Subcutaneous abdominal adipose tissue (tissue), 5 donors: ENCODE measurements around the gene HECW1.

Experiments used
- H3K27ac ChIP-seq: one replicate; pipeline ENCODE4 v1.7.0; 2013; ENCODE audit warnings: low read depth, mild to moderate bottlenecking, inconsistent platforms, low read length, moderate library complexity
- H3K27me3 ChIP-seq, 5 donors: one replicate each; pipeline ENCODE4 v1.7.0; 2013; ENCODE audit warnings: low read length in 5 of 5, inconsistent platforms in 1 of 5; ENCODE audit not compliant: control insufficient read depth in 5 of 5, insufficient read depth in 4 of 5
- H3K36me3 ChIP-seq, 5 donors: one replicate each; pipeline ENCODE4 v1.7.0; 2013; ENCODE audit warnings: low read length in 5 of 5; ENCODE audit not compliant: control insufficient read depth in 5 of 5, insufficient read depth in 5 of 5
- H3K4me1 ChIP-seq, 5 donors: one replicate each; pipeline ENCODE4 v1.7.0; 2013; ENCODE audit warnings: low read length in 5 of 5, mild to moderate bottlenecking in 3 of 5, moderate library complexity in 1 of 5; ENCODE audit not compliant: control insufficient read depth in 5 of 5, insufficient read depth in 5 of 5
- H3K4me3 ChIP-seq, 5 donors: one replicate each; pipeline ENCODE4 v1.7.0; 2013; ENCODE audit warnings: low read length in 5 of 5, low read depth in 1 of 5
- H3K9ac ChIP-seq, 5 donors: one replicate each; pipeline ENCODE4 v1.7.0; 2013; ENCODE audit warnings: low read length in 5 of 5, mild to moderate bottlenecking in 4 of 5, moderate library complexity in 3 of 5
- H3K9me3 ChIP-seq, 5 donors: one replicate each; pipeline ENCODE4 v1.7.0; 2013; ENCODE audit warnings: low read length in 5 of 5; ENCODE audit not compliant: control insufficient read depth in 5 of 5
- donor health status: healthy.
- donor health status: healthy.
- donor health status: healthy.
- donor health status: healthy.
- donor health status: healthy.

HECW1 gene

GRCh38 chr7:43292384-43292783, 179.9 kb downstream of the HECW1 start:
- Histone ChIP-seq H3K4me1 (peaks cover 0 to 7% (median 3%) of the 10 kb centered on the region in 5 donors), H3K27ac (no peak overlapping the region), H3K4me3 (no peak overlapping the region), H3K9ac (no peak overlapping the region), H3K36me3 (no peaks in the 10 kb centered on the region), H3K9me3 (peaks cover 0 to 11% (median 5%) of the 10 kb centered on the region in 5 donors), H3K27me3 (no peaks in the 10 kb centered on the region)

GRCh38 chr7:43294080-43294630, 181.7 kb downstream of the HECW1 start:
- no peaks in the 10 kb centered on the region for H3K36me3 ChIP-seq
- H3K27ac ChIP-seq, result no peak overlapping the region
- H3K4me3 ChIP-seq, result no peak overlapping the region
- peaks cover 0 to 2% (median 0%) of the 10 kb centered on the region in 5 donors for H3K27me3 ChIP-seq
- peaks cover 0 to 11% (median 5%) of the 10 kb centered on the region in 5 donors for H3K9me3 ChIP-seq
- H3K9ac ChIP-seq, result no peak overlapping the region
- H3K4me1 ChIP-seq, result peaks cover 0 to 7% (median 3%) of the 10 kb centered on the region in 5 donors

GRCh38 chr7:43295429-43295828, 183.0 kb downstream of the HECW1 start:
- Histone ChIP-seq H3K4me1 (peaks cover 0 to 7% (median 3%) of the 10 kb centered on the region in 5 donors), H3K9me3 (peaks cover 0 to 8% (median 5%) of the 10 kb centered on the region in 5 donors), H3K9ac (no peak overlapping the region), H3K36me3 (no peaks in the 10 kb centered on the region), H3K4me3 (no peak overlapping the region), H3K27ac (no peak overlapping the region), H3K27me3 (peaks cover 0 to 7% (median 0%) of the 10 kb centered on the region in 5 donors)

- Histone ChIP-seq H3K9me3 (peaks cover 0 to under 1% (median 0%) of the 10 kb centered on the region in 5 donors), H3K9ac (no peak overlapping the region), H3K27ac (no peak overlapping the region), H3K4me3 (no peak overlapping the region), H3K36me3 (no peaks in the 10 kb centered on the region), H3K27me3 (peaks cover 0 to 8% (median 2%) of the 10 kb centered on the region in 5 donors), H3K4me1 (peaks cover 0 to 7% (median 3%) of the 10 kb centered on the region in 5 donors)
Measured at GRCh38 chr7:43296306-43296705, 183.9 kb downstream of the HECW1 start.

GRCh38 chr7:43298617-43299016, 186.2 kb downstream of the HECW1 start:
- no peak overlapping the region for H3K27ac ChIP-seq

GRCh38 chr7:43300121-43300520, 187.7 kb downstream of the HECW1 start:
- no peaks in the 10 kb centered on the region for H3K9me3 ChIP-seq
- no peak overlapping the region for H3K9ac ChIP-seq
- peaks cover 3 to 18% (median 7%) of the 10 kb centered on the region in 5 donors for H3K27me3 ChIP-seq
- H3K36me3 ChIP-seq, result no peaks in the 10 kb centered on the region
- H3K27ac ChIP-seq, result no peak overlapping the region
- no peak overlapping the region for H3K4me3 ChIP-seq
- peaks cover 0 to 4% (median 0%) of the 10 kb centered on the region in 5 donors for H3K4me1 ChIP-seq

More at GRCh38 chr7:43298617-43299016, 186.2 kb downstream of the HECW1 start:
- Histone ChIP-seq H3K36me3 (no peaks in the 10 kb centered on the region), H3K4me1 (peaks cover 0 to 7% (median 3%) of the 10 kb centered on the region in 5 donors), H3K9me3 (no peaks in the 10 kb centered on the region), H3K9ac (no peak overlapping the region), H3K27me3 (peaks cover 3 to 14% (median 7%) of the 10 kb centered on the region in 5 donors), H3K4me3 (no peak overlapping the region)

GRCh38 chr7:43302211-43302711, 189.8 kb downstream of the HECW1 start:
- H3K9me3 ChIP-seq, result no peaks in the 10 kb centered on the region
- H3K27me3 ChIP-seq, result peaks cover 3 to 18% (median 7%) of the 10 kb centered on the region in 5 donors
- no peak overlapping the region for H3K4me3 ChIP-seq
- no peaks in the 10 kb centered on the region for H3K36me3 ChIP-seq
- H3K9ac ChIP-seq, result no peak overlapping the region
- no peak overlapping the region for H3K27ac ChIP-seq
- H3K4me1 ChIP-seq, result no peaks in the 10 kb centered on the region

GRCh38 chr7:43302773-43303460, 190.5 kb downstream of the HECW1 start:
- no peaks in the 10 kb centered on the region for H3K36me3 ChIP-seq
- H3K27ac ChIP-seq, result no peak overlapping the region
- peaks cover 3 to 18% (median 7%) of the 10 kb centered on the region in 5 donors for H3K27me3 ChIP-seq
- no peaks in the 10 kb centered on the region for H3K9me3 ChIP-seq
- H3K4me1 ChIP-seq, result no peaks in the 10 kb centered on the region
- H3K9ac ChIP-seq, result no peak overlapping the region
- H3K4me3 ChIP-seq, result no peak overlapping the region

- H3K9me3 ChIP-seq, result no peaks in the 10 kb centered on the region
- H3K36me3 ChIP-seq, result no peaks in the 10 kb centered on the region
- no peak overlapping the region for H3K27ac ChIP-seq
- peaks cover 3 to 16% (median 7%) of the 10 kb centered on the region in 5 donors for H3K27me3 ChIP-seq
- H3K9ac ChIP-seq, result no peak overlapping the region
- no peak overlapping the region for H3K4me3 ChIP-seq
- H3K4me1 ChIP-seq, result no peaks in the 10 kb centered on the region
Measured at GRCh38 chr7:43303740-43304241, 191.3 kb downstream of the HECW1 start.

GRCh38 chr7:43306404-43306803, 194.0 kb downstream of the HECW1 start:
- H3K4me1 ChIP-seq, result no peaks in the 10 kb centered on the region
- H3K27me3 ChIP-seq, result peaks cover 3 to 10% (median 6%) of the 10 kb centered on the region in 5 donors
- H3K9ac ChIP-seq, result no peak overlapping the region
- H3K27ac ChIP-seq, result no peak overlapping the region
- no peaks in the 10 kb centered on the region for H3K9me3 ChIP-seq
- H3K36me3 ChIP-seq, result no peaks in the 10 kb centered on the region
- H3K4me3 ChIP-seq, result no peak overlapping the region
